Neural cell (in vitro differentiated cells): Measurements from ENCODE around the gene ADCY2. TPM values are rescaled to one million over a fixed set of nuclear protein-coding genes. Genes with fewer than 3 reads are reported as not detected.

ENCODE experiments used
- H2AFZ ChIP-seq: fragments of 200-600, 300-800 bp; sonication (generic), shearing (Covaris generic); 2 replicates; pipeline ENCODE4 v1.6.0; 2014; ENCODE audit warnings: low read depth, mild to moderate bottlenecking, antibody characterized with exemption, low read length, moderate library complexity
- H3F3A ChIP-seq: fragments of 200-600 bp; shearing (Covaris generic); 2 replicates; pipeline ENCODE4 v1.6.1; 2016; ENCODE audit warnings: mild to moderate bottlenecking, moderate library complexity, mixed read lengths, antibody characterized with exemption, low read length; ENCODE audit not compliant: insufficient read depth, poor library complexity, severe bottlenecking
- H3K27ac ChIP-seq: fragments of 200-600, 300-800 bp; sonication (generic), shearing (Covaris generic); 2 replicates; pipeline ENCODE4 v1.5.1; 2014; ENCODE audit warnings: mild to moderate bottlenecking, low read length, moderate library complexity
- H3K27me3 ChIP-seq: fragments of 300-800, 200-600 bp; sonication (generic), shearing (Covaris generic); 2 replicates; pipeline ENCODE4 v1.6.0; 2014; ENCODE audit warnings: mild to moderate bottlenecking, low read depth, low read length, moderate library complexity; ENCODE audit not compliant: insufficient read depth
- H3K36me3 ChIP-seq: fragments of 300-800, 200-600 bp; sonication (generic), shearing (Covaris generic); 2 replicates; pipeline ENCODE4 v1.5.1; 2014; ENCODE audit warnings: mild to moderate bottlenecking, antibody characterized with exemption, low read length, moderate library complexity; ENCODE audit not compliant: insufficient read depth
- H3K4me2 ChIP-seq: fragments of 300-800, 200-600 bp; sonication (generic), shearing (Covaris generic); 2 replicates; pipeline ENCODE4 v1.6.0; 2014; ENCODE audit warnings: mild to moderate bottlenecking, low read length
- H3K4me3 ChIP-seq: fragments of 300-800, 200-600 bp; sonication (generic), shearing (Covaris generic); 2 replicates; pipeline ENCODE4 v1.5.1; 2014; ENCODE audit warnings: mild to moderate bottlenecking, low read length, moderate library complexity
- H3K79me2 ChIP-seq: fragments of 200-600 bp; shearing (Covaris generic); replicated peaks from 2 replicates; pipeline ENCODE4 v1.6.0; 2014; ENCODE audit warnings: mild to moderate bottlenecking, low read length, moderate library complexity; ENCODE audit not compliant: insufficient read depth
- H3K9ac ChIP-seq: fragments of 300-800, 200-600 bp; sonication (generic), shearing (Covaris generic); 2 replicates; pipeline ENCODE4 v1.6.1; 2016; ENCODE audit warnings: mild to moderate bottlenecking, low read length, mixed read lengths
- H3K9me2 ChIP-seq: fragments of 200-600 bp; shearing (Covaris generic); 2 replicates; pipeline ENCODE4 v1.6.1; 2016; ENCODE audit warnings: mild to moderate bottlenecking, low read length, mixed read lengths; ENCODE audit not compliant: insufficient read depth
- H3K9me3 ChIP-seq: fragments of 200-600, 300-800 bp; sonication (generic), shearing (Covaris generic); 2 replicates; pipeline ENCODE4 v1.6.1; 2016; ENCODE audit warnings: mild to moderate bottlenecking, mixed run types, low read length, moderate library complexity, mixed read lengths
- H4K20me1 ChIP-seq: fragments of 200-600 bp; shearing (Covaris generic); 2 replicates; pipeline ENCODE4 v1.6.1; 2016; ENCODE audit warnings: mild to moderate bottlenecking, mixed run types; ENCODE audit not compliant: insufficient read depth
- CTCF ChIP-seq: fragments of 450-650 bp; IDR thresholded peaks from 2 replicates; pipeline ENCODE4 v1.5.1; 2014; ENCODE audit warnings: antibody characterized with exemption, mild to moderate bottlenecking, moderate library complexity; ENCODE audit not compliant: poor library complexity, severe bottlenecking
- EP300 ChIP-seq: fragments of 450-650 bp; conservative IDR thresholded peaks from 2 replicates; pipeline ENCODE4 v1.6.1; 2014; ENCODE audit warnings: antibody characterized with exemption, mild to moderate bottlenecking, moderate library complexity; ENCODE audit not compliant: poor library complexity, severe bottlenecking
- EZH2 ChIP-seq: fragments of 200-600, 300-800 bp; shearing (Covaris generic), sonication (generic); IDR thresholded peaks from 2 replicates; pipeline ENCODE4 v1.6.1; 2014; ENCODE audit warnings: antibody characterized with exemption, low read length, borderline replicate concordance, mild to moderate bottlenecking; ENCODE audit not compliant: insufficient read depth, poor library complexity, severe bottlenecking
- MXI1 ChIP-seq: fragments of 450-650 bp; conservative IDR thresholded peaks from 2 replicates; pipeline ENCODE4 v1.6.1; 2014; ENCODE audit warnings: antibody characterized with exemption, mild to moderate bottlenecking; ENCODE audit not compliant: poor library complexity, severe bottlenecking
- POLR2AphosphoS5 ChIP-seq: IDR thresholded peaks from 2 replicates; pipeline ENCODE4 v1.6.1; 2012
- RAD21 ChIP-seq: fragments of 450-650 bp; conservative IDR thresholded peaks from 2 replicates; pipeline ENCODE4 v1.6.1; 2014; ENCODE audit warnings: antibody characterized with exemption, mild to moderate bottlenecking, moderate library complexity
- REST ChIP-seq: IDR thresholded peaks from 2 replicates; pipeline ENCODE4 v1.6.1; 2012; ENCODE audit warnings: borderline replicate concordance
- SMC3 ChIP-seq: fragments of 450-650 bp; conservative IDR thresholded peaks from 2 replicates; pipeline ENCODE4 v1.6.1; 2014; ENCODE audit warnings: antibody characterized with exemption, mild to moderate bottlenecking, moderate library complexity; ENCODE audit not compliant: poor library complexity
- TAF1 ChIP-seq: IDR thresholded peaks from 2 replicates; pipeline ENCODE4 v1.6.1; 2012; ENCODE audit warnings: low read depth
- polyA plus RNA-seq: library from polyadenylated mRNA; depleted of rRNA; stranded (reverse); fragments of >200 nt; gene quantifications from 2 replicates; pipeline ENCODE4 v1.2.3, GENCODE V29; 2014

ADCY2 gene
- polyA plus RNA-seq, 1 donor from 2014 or later, result 1.9 TPM

- Histone ChIP-seq H3K4me3 (no peak overlapping the region), H3K27me3 (no peaks in the 10 kb centered on the region), H3K9me2 (no peaks in the 10 kb centered on the region), H3F3A (no peaks in the 10 kb centered on the region), H3K9ac (no peak overlapping the region), H3K4me2 (no peak overlapping the region), H3K27ac (no peak overlapping the region), H4K20me1 (no peaks in the 10 kb centered on the region), H3K9me3 (no peaks in the 10 kb centered on the region), H2AFZ (no peak overlapping the region), H3K36me3 (no peaks in the 10 kb centered on the region), H3K79me2 (no peaks in the 10 kb centered on the region)
- TF ChIP-seq MXI1 (no peak), TAF1 (no peak), SMC3 (no peak), CTCF (no peak), EP300 (no peak), EZH2 (no peak), RAD21 (no peak), POLR2AphosphoS5 (no peak), REST (no peak)
These were observed 123.6 kb downstream of the ADCY2 start for GRCh38 chr5:7519564-7519963.

GRCh38 chr5:7529880-7530279 lies 133.9 kb downstream of the ADCY2 start:
- no peak overlapping the region for H3K27ac ChIP-seq
- H3K9me2 ChIP-seq, result no peaks in the 10 kb centered on the region
- H3K27me3 ChIP-seq, result no peaks in the 10 kb centered on the region
- no peak overlapping the region for H2AFZ ChIP-seq
- H3K4me2 ChIP-seq, result no peak overlapping the region
- no peaks in the 10 kb centered on the region for H3K36me3 ChIP-seq
- no peaks in the 10 kb centered on the region for H3F3A ChIP-seq
- no peak overlapping the region for H3K4me3 ChIP-seq
- no peaks in the 10 kb centered on the region for H3K79me2 ChIP-seq
- H3K9ac ChIP-seq, result no peak overlapping the region
- TF ChIP-seq RAD21 (no peak), REST (no peak), EZH2 (no peak), EP300 (no peak), POLR2AphosphoS5 (no peak), TAF1 (no peak), SMC3 (no peak)
- no peaks in the 10 kb centered on the region for H4K20me1 ChIP-seq
- no peaks in the 10 kb centered on the region for H3K9me3 ChIP-seq
